ENCODE measurements around the gene PEX7. TPM values are rescaled to one million over a fixed set of nuclear protein-coding genes. Genes with fewer than 3 reads are reported as not detected.

PEX7 gene
- total and polyA plus RNA-seq, 2 experiments from 2014 or later, result 11.8 to 13.5 TPM

DNA sequence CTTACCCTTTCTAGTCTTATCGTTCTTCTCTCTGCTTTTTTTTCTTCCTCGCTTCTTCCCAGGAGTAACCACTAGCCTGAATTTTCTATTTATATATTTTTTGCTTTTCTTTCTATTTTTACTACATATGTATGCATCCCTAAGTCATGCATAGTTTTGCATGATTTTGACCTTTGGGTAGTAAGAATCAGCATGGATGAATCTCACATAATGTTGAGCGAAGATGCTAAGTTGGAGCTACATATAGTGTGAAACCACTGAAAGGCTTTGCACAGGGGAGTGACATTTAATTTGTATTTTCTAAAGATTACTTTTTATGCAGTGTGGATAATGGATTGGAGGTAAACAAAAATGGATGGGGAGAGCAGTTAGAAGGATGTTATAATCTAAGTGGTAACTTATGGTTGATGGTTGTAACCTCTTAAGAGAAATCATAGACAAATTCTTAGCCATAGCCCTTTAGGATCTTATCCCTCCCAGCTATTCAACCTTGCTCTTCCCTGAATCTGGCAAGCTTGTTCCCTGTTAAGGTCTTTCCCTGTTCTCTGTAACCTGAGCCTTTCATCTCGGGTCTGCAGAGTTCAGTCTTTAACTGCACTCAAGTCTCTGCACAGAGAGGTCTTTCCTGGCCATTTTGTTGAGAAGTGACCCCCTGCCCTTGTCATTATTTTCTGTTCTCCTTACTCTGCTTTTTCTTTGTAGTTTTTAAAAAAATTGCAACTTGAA, 18.0 kb downstream of the PEX7 start (continued):
- TF ChIP-seq, protein P1, sequence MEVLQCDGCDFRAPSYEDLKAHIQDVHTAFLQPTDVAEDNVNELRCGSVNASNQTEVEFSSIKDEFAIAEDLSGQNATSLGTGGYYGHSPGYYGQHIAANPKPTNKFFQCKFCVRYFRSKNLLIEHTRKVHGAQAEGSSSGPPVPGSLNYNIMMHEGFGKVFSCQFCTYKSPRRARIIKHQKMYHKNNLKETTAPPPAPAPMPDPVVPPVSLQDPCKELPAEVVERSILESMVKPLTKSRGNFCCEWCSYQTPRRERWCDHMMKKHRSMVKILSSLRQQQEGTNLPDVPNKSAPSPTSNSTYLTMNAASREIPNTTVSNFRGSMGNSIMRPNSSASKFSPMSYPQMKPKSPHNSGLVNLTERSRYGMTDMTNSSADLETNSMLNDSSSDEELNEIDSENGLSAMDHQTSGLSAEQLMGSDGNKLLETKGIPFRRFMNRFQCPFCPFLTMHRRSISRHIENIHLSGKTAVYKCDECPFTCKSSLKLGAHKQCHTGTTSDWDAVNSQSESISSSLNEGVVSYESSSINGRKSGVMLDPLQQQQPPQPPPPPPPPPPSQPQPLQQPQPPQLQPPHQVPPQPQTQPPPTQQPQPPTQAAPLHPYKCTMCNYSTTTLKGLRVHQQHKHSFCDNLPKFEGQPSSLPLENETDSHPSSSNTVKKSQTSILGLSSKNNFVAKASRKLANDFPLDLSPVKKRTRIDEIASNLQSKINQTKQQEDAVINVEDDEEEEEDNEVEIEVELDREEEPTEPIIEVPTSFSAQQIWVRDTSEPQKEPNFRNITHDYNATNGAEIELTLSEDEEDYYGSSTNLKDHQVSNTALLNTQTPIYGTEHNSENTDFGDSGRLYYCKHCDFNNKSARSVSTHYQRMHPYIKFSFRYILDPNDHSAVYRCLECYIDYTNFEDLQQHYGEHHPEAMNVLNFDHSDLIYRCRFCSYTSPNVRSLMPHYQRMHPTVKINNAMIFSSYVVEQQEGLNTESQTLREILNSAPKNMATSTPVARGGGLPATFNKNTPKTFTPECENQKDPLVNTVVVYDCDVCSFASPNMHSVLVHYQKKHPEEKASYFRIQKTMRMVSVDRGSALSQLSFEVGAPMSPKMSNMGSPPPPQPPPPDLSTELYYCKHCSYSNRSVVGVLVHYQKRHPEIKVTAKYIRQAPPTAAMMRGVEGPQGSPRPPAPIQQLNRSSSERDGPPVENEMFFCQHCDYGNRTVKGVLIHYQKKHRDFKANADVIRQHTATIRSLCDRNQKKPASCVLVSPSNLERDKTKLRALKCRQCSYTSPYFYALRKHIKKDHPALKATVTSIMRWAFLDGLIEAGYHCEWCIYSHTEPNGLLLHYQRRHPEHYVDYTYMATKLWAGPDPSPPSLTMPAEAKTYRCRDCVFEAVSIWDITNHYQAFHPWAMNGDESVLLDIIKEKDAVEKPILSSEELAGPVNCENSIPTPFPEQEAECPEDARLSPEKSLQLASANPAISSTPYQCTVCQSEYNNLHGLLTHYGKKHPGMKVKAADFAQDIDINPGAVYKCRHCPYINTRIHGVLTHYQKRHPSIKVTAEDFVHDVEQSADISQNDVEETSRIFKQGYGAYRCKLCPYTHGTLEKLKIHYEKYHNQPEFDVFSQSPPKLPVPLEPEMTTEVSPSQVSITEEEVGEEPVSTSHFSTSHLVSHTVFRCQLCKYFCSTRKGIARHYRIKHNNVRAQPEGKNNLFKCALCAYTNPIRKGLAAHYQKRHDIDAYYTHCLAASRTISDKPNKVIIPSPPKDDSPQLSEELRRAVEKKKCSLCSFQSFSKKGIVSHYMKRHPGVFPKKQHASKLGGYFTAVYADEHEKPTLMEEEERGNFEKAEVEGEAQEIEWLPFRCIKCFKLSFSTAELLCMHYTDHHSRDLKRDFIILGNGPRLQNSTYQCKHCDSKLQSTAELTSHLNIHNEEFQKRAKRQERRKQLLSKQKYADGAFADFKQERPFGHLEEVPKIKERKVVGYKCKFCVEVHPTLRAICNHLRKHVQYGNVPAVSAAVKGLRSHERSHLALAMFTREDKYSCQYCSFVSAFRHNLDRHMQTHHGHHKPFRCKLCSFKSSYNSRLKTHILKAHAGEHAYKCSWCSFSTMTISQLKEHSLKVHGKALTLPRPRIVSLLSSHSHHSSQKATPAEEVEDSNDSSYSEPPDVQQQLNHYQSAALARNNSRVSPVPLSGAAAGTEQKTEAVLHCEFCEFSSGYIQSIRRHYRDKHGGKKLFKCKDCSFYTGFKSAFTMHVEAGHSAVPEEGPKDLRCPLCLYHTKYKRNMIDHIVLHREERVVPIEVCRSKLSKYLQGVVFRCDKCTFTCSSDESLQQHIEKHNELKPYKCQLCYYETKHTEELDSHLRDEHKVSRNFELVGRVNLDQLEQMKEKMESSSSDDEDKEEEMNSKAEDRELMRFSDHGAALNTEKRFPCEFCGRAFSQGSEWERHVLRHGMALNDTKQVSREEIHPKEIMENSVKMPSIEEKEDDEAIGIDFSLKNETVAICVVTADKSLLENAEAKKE (CRISPR knock-in tag; IDR thresholded peaks at IDR 0.05), result no peak
- no peak for TF ChIP-seq CREB1 (CRISPR knock-in tag; IDR thresholded peaks at IDR 0.05; ENCODE audit: low read depth)
- no peak for TF ChIP-seq STAT1 (IDR thresholded peaks at IDR 0.05; ENCODE audit: unreplicated experiment)
- TF ChIP-seq, protein P2, sequence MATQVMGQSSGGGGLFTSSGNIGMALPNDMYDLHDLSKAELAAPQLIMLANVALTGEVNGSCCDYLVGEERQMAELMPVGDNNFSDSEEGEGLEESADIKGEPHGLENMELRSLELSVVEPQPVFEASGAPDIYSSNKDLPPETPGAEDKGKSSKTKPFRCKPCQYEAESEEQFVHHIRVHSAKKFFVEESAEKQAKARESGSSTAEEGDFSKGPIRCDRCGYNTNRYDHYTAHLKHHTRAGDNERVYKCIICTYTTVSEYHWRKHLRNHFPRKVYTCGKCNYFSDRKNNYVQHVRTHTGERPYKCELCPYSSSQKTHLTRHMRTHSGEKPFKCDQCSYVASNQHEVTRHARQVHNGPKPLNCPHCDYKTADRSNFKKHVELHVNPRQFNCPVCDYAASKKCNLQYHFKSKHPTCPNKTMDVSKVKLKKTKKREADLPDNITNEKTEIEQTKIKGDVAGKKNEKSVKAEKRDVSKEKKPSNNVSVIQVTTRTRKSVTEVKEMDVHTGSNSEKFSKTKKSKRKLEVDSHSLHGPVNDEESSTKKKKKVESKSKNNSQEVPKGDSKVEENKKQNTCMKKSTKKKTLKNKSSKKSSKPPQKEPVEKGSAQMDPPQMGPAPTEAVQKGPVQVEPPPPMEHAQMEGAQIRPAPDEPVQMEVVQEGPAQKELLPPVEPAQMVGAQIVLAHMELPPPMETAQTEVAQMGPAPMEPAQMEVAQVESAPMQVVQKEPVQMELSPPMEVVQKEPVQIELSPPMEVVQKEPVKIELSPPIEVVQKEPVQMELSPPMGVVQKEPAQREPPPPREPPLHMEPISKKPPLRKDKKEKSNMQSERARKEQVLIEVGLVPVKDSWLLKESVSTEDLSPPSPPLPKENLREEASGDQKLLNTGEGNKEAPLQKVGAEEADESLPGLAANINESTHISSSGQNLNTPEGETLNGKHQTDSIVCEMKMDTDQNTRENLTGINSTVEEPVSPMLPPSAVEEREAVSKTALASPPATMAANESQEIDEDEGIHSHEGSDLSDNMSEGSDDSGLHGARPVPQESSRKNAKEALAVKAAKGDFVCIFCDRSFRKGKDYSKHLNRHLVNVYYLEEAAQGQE (IDR thresholded peaks at IDR 0.05; ENCODE audit: unreplicated experiment), result no peak
- no peak for TF ChIP-seq NANOG (IDR thresholded peaks at IDR 0.05; ENCODE audit: borderline replicate concordance)
- no peak for TF ChIP-seq JUNB (IDR thresholded peaks at IDR 0.05; ENCODE audit: unreplicated experiment)
- TF ChIP-seq EZH2 (IDR thresholded peaks at IDR 0.05; ENCODE audit: low read depth, unreplicated experiment), result no peak
